Spleen (tissue), 7 donors: ENCODE results near the gene TPM2.

Experiments used
- POLR2AphosphoS5 ChIP-seq, 3 donors: sonication (generic); formaldehyde crosslinking; IDR thresholded peaks; one replicate each; pipeline ENCODE4 v1.5.1; 2017; ENCODE audit warnings: antibody characterized with exemption in 3 of 3
- TF ChIP-seq, protein P1 (sequence below), 11 experiments: fragments of 200-600 bp in 7 of 11; fragments of 450-650 bp in 4 of 11; sonication (generic) in 4 of 11; IDR thresholded peaks in 8 of 11; conservative IDR thresholded peaks in 3 of 11; 1 replicate in 7 of 11; 2 replicates in 4 of 11; pipeline versions ENCODE4 v1.4.0 to v1.8.0; 2016 to 2021; ENCODE audit warnings: antibody characterized with exemption in 11 of 11, inconsistent platforms in 4 of 11, mild to moderate bottlenecking in 1 of 11
- donor health status: DM: no; HTN: no; CAD: no; lungs with moderate emphysema.
- donor health status: DM: no; HTN: no; CAD: no.
- donor health status: DM: no; HTN: no; CAD: no.

DNA sequence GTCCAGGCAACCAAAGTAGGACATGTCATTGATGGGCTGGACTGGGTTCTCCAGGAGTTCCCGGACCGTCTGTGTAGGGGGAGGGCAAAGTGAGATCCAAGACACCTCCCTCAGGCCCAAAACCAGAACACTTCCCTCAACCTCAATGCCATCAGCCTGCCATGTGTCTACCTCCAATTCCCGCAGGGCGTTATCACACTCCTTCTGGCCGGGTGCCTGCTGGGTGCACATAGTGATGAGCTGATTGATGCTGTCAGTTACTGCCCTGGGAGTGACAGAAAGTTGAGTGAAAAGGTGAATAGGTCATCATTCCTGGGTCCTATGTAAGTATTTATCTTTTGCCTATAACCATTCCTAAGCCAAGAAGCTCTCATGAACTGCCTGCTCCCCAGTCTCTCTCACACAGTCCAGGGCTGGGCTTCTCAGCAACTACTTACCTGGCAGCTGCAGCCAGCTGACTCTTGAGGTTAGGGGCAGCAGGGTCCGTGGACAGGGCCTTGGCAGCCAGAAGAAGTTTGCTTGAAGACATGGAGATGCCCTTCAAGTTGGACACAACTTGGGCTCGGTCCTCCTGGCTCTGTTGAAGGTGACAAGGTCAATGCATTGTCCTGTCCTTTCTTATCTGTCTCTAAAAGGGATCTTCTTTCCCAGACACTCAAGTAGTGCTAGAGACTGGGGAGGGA lies 21.2 kb upstream of the TPM2 start:
- TF ChIP-seq, protein P1, sequence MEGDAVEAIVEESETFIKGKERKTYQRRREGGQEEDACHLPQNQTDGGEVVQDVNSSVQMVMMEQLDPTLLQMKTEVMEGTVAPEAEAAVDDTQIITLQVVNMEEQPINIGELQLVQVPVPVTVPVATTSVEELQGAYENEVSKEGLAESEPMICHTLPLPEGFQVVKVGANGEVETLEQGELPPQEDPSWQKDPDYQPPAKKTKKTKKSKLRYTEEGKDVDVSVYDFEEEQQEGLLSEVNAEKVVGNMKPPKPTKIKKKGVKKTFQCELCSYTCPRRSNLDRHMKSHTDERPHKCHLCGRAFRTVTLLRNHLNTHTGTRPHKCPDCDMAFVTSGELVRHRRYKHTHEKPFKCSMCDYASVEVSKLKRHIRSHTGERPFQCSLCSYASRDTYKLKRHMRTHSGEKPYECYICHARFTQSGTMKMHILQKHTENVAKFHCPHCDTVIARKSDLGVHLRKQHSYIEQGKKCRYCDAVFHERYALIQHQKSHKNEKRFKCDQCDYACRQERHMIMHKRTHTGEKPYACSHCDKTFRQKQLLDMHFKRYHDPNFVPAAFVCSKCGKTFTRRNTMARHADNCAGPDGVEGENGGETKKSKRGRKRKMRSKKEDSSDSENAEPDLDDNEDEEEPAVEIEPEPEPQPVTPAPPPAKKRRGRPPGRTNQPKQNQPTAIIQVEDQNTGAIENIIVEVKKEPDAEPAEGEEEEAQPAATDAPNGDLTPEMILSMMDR (IDR thresholded peaks at IDR 0.05 in 8 of 11, conservative IDR thresholded peaks at IDR 0.05 in 3 of 11), result no peak
- peak in 1 of 3 donors; percentile 21 for TF ChIP-seq POLR2AphosphoS5 (IDR thresholded peaks at IDR 0.05)
